H9 (cell line): ENCODE results near the gene WSCD1. TPM values are rescaled to one million over a fixed set of nuclear protein-coding genes. Genes with fewer than 3 reads are reported as not detected.

Experiments used
- DNase-seq: peaks from one replicate; pipeline ENCODE4 v3.0.0-alpha.2; 2017
- H2AFZ ChIP-seq: one replicate; pipeline ENCODE4 v1.6.1; 2013; ENCODE audit warnings: mild to moderate bottlenecking, low read length, control low read depth, moderate library complexity
- H2AK5ac ChIP-seq: 2 replicates; pipeline ENCODE4 v1.6.1; 2013; ENCODE audit warnings: low read length, control low read depth, mixed read lengths; ENCODE audit not compliant: insufficient read length
- H2BK120ac ChIP-seq: one replicate; pipeline ENCODE4 v1.6.1; 2013; ENCODE audit warnings: low read depth, mild to moderate bottlenecking, low read length, control low read depth, inconsistent platforms; ENCODE audit not compliant: poor library complexity, severe bottlenecking
- H2BK12ac ChIP-seq: 2 replicates; pipeline ENCODE4 v1.6.1; 2013; ENCODE audit warnings: low read length, control low read depth, mixed read lengths, low read depth; ENCODE audit not compliant: insufficient read length
- H2BK15ac ChIP-seq: 2 replicates; pipeline ENCODE4 v1.6.1; 2013; ENCODE audit warnings: low read depth, low read length, control low read depth
- H2BK20ac ChIP-seq: one replicate; pipeline ENCODE4 v1.6.1; 2013; ENCODE audit warnings: low read depth, mild to moderate bottlenecking, low read length, control low read depth, inconsistent platforms; ENCODE audit not compliant: poor library complexity, severe bottlenecking
- H2BK5ac ChIP-seq: 2 replicates; pipeline ENCODE4 v1.6.1; 2013; ENCODE audit warnings: low read length, control low read depth, mixed read lengths; ENCODE audit not compliant: insufficient read length
- H3K14ac ChIP-seq: 2 replicates; pipeline ENCODE4 v1.6.1; 2013; ENCODE audit warnings: low read length, control low read depth; ENCODE audit not compliant: insufficient read depth
- H3K18ac ChIP-seq: 2 replicates; pipeline ENCODE4 v1.6.1; 2013; ENCODE audit warnings: low read depth, mild to moderate bottlenecking, mixed read lengths, low read length, control low read depth; ENCODE audit not compliant: insufficient read length
- H3K23ac ChIP-seq: 2 replicates; pipeline ENCODE4 v1.6.1; 2013; ENCODE audit warnings: low read length, control low read depth, mixed read lengths, low read depth; ENCODE audit not compliant: insufficient read length
- H3K23me2 ChIP-seq: 2 replicates; pipeline ENCODE4 v1.6.1; 2013; ENCODE audit warnings: low read depth, mild to moderate bottlenecking, mixed read lengths, low read length, control low read depth; ENCODE audit not compliant: insufficient read length, poor library complexity, severe bottlenecking
- H3K27ac ChIP-seq: 2 replicates; pipeline ENCODE4 v1.5.1; 2013; ENCODE audit warnings: low read length, control low read depth, mixed read lengths, low read depth; ENCODE audit not compliant: insufficient read length
- H3K27me3 ChIP-seq: 2 replicates; pipeline ENCODE4 v1.6.1; 2013; ENCODE audit warnings: low read length, control low read depth, inconsistent platforms; ENCODE audit not compliant: insufficient read depth
- H3K4ac ChIP-seq: 2 replicates; pipeline ENCODE4 v1.6.1; 2013; ENCODE audit warnings: low read depth, mild to moderate bottlenecking, control low read depth, inconsistent platforms, low read length, moderate library complexity
- H3K4me1 ChIP-seq: 2 replicates; pipeline ENCODE4 v1.6.1; 2013; ENCODE audit warnings: low read length, control low read depth, inconsistent platforms; ENCODE audit not compliant: insufficient read depth
- H3K4me2 ChIP-seq: 2 replicates; pipeline ENCODE4 v1.6.1; 2013; ENCODE audit warnings: low read length, control low read depth, mixed read lengths; ENCODE audit not compliant: insufficient read length, insufficient read depth
- H3K56ac ChIP-seq: 2 replicates; pipeline ENCODE4 v1.6.1; 2013; ENCODE audit warnings: low read depth, mild to moderate bottlenecking, mixed read lengths, low read length, control low read depth; ENCODE audit not compliant: insufficient read length
- H3K79me1 ChIP-seq: 2 replicates; pipeline ENCODE4 v1.6.1; 2013; ENCODE audit warnings: low read depth, mild to moderate bottlenecking, moderate library complexity, low read length, control low read depth, inconsistent platforms; ENCODE audit not compliant: insufficient read depth, poor library complexity, severe bottlenecking
- H3K79me2 ChIP-seq: 2 replicates; pipeline ENCODE4 v1.6.1; 2013; ENCODE audit warnings: low read length, control low read depth, inconsistent platforms; ENCODE audit not compliant: insufficient read depth
- H3K9ac ChIP-seq: 2 replicates; pipeline ENCODE4 v1.6.1; 2013; ENCODE audit warnings: low read length, control low read depth, mixed read lengths; ENCODE audit not compliant: insufficient read length; ENCODE audit errors: extremely low read depth
- H3K9me3 ChIP-seq: one replicate; pipeline ENCODE4 v1.6.1; 2013; ENCODE audit warnings: low read depth, low read length, inconsistent platforms; ENCODE audit not compliant: control insufficient read depth
- H3T11ph ChIP-seq: one replicate; pipeline ENCODE4 v1.6.1; 2013; ENCODE audit warnings: mild to moderate bottlenecking, low read length, control low read depth, inconsistent platforms
- H4K20me1 ChIP-seq: one replicate; pipeline ENCODE4 v1.6.1; 2013; ENCODE audit not compliant: control insufficient read depth, insufficient read length, insufficient read depth
- H4K5ac ChIP-seq: 2 replicates; pipeline ENCODE4 v1.6.1; 2013; ENCODE audit warnings: low read depth, mild to moderate bottlenecking, mixed read lengths, low read length, control low read depth; ENCODE audit not compliant: insufficient read length
- H4K8ac ChIP-seq: replicated peaks from 2 replicates; pipeline ENCODE4 v1.6.1; 2013; ENCODE audit warnings: low read length, control low read depth, mixed read lengths, low read depth; ENCODE audit not compliant: insufficient read length
- H4K91ac ChIP-seq: 2 replicates; pipeline ENCODE4 v1.6.1; 2013; ENCODE audit warnings: low read depth, mild to moderate bottlenecking, moderate library complexity, mixed read lengths, low read length, control low read depth; ENCODE audit not compliant: insufficient read length
- H3K27ac Mint-ChIP-seq, 3 experiments: 2 replicates in 2 of 3; 3 replicates in 1 of 3; pipeline ENCODE4 v1.8.0; 2020 to 2021; ENCODE audit warnings: mixed read lengths in 3 of 3, mild to moderate bottlenecking in 1 of 3, moderate library complexity in 1 of 3
- H3K27me3 Mint-ChIP-seq: 2 replicates; pipeline ENCODE4 v1.8.0; 2021; ENCODE audit warnings: low read depth, mild to moderate bottlenecking, moderate library complexity, mixed read lengths
- H3K36me3 Mint-ChIP-seq, 3 experiments: 2 replicates in 2 of 3; 3 replicates in 1 of 3; pipeline ENCODE4 v1.8.0; 2020 to 2021; ENCODE audit warnings: low read depth in 3 of 3, mixed read lengths in 3 of 3; ENCODE audit not compliant: insufficient read depth in 1 of 3
- H3K4me1 Mint-ChIP-seq, 2 experiments: 2 replicates each; pipeline ENCODE4 v1.8.0; 2020; ENCODE audit warnings: mixed read lengths in 2 of 2
- H3K4me3 Mint-ChIP-seq, 2 experiments: 2 replicates in 1 of 2; 3 replicates in 1 of 2; pipeline ENCODE4 v1.8.0; 2020 to 2021; ENCODE audit warnings: mild to moderate bottlenecking in 2 of 2, mixed read lengths in 2 of 2, moderate library complexity in 1 of 2
- H3K9me3 Mint-ChIP-seq, 2 experiments: 2 replicates in 1 of 2; 3 replicates in 1 of 2; pipeline ENCODE4 v1.8.0; 2020; ENCODE audit warnings: mild to moderate bottlenecking in 2 of 2, mixed read lengths in 2 of 2, moderate library complexity in 1 of 2
- CTCF ChIP-seq: fragments of 200-600 bp; sonication (generic); conservative IDR thresholded peaks from 3 replicates; pipeline ENCODE4 v1.8.0; 2021; ENCODE audit warnings: antibody characterized with exemption, mild to moderate bottlenecking
- WGBS: extraction: QIAGEN DNeasy Blood & Tissue Kit; methylation state at CpG from one replicate; pipeline ENCODE4 v1.1.7; 2013; ENCODE audit warnings: missing lambda C conversion rate, low lambda C conversion rate, mixed read lengths; ENCODE audit not compliant: insufficient read length; ENCODE audit errors: extremely low coverage; 5-methylcytosine and 5-hydroxymethylcytosine counted together
- total RNA-seq: library from RNA; stranded (reverse); gene quantifications from 2 replicates; pipeline ENCODE4 v1.2.1, GENCODE V29; 2021

The WSCD1 gene
- total RNA-seq, 1 experiment from 2014 or later = 33.6 TPM

- no peaks in the 10 kb centered on the region for H3K9me3 ChIP-seq
- Mint-ChIP-seq H3K36me3 (peaks cover 0 to 6% (median 5%) of the 10 kb centered on the region in 3 experiments; a peak in 5 of 7 replicates), H3K27me3 (peaks cover 2% of the 10 kb centered on the region), H3K27ac (no peak overlapping the region), H3K4me1 (peaks cover 45% of the 10 kb centered on the region in 2 experiments), H3K4me3 (no peak overlapping the region), H3K9me3 (no peaks in the 10 kb centered on the region)
- no peak overlapping the region for H4K91ac ChIP-seq
- H3K23me2 ChIP-seq = peaks cover 7% of the 10 kb centered on the region
- no peak overlapping the region for H2BK12ac ChIP-seq
- H2AK5ac ChIP-seq = no peak overlapping the region
- no peak overlapping the region for H2BK5ac ChIP-seq
- peaks cover 9% of the 10 kb centered on the region; the same call in 1 of the 2 replicates for H3K79me2 ChIP-seq
- no peak for DNase-seq
- H3K23ac ChIP-seq = no peak overlapping the region
- H3K4me1 ChIP-seq = no peaks in the 10 kb centered on the region
- no peak overlapping the region for H4K5ac ChIP-seq
- no peak overlapping the region for H3T11ph ChIP-seq
- H4K20me1 ChIP-seq = no peaks in the 10 kb centered on the region
- H3K27ac ChIP-seq = no peak overlapping the region
- no peak overlapping the region for H2BK15ac ChIP-seq
- no peak overlapping the region for H3K4ac ChIP-seq
- no peak overlapping the region for H2BK20ac ChIP-seq
- H3K79me1 ChIP-seq = peaks cover 1% of the 10 kb centered on the region
- H2BK120ac ChIP-seq = no peak overlapping the region
- no peak overlapping the region for H3K4me2 ChIP-seq
- H3K18ac ChIP-seq = no peak overlapping the region
- no peak overlapping the region for H2AFZ ChIP-seq
- H3K9ac ChIP-seq = no peak overlapping the region
- H3K56ac ChIP-seq = no peak overlapping the region
- no peak for TF ChIP-seq CTCF
- H4K8ac ChIP-seq = no peak overlapping the region
- WGBS = no CpG with 5 or more reads among the region's 6 CpGs
- no peak overlapping the region for H3K14ac ChIP-seq
- H3K27me3 ChIP-seq = no peaks in the 10 kb centered on the region
Observed at GRCh38 chr17:6075050-6075449, 4.9 kb downstream of the WSCD1 start.
